HepG2 (cell line): ENCODE data around the gene RASSF4. TPM values are rescaled to one million over a fixed set of nuclear protein-coding genes. Genes with fewer than 3 reads are reported as not detected.

ENCODE experiments used
- AKAP8 ChIP-seq: sonication (generic); formaldehyde crosslinking; IDR thresholded peaks from 2 replicates; pipeline ENCODE4 v1.5.1; 2020; ENCODE audit warnings: mild to moderate bottlenecking, missing genetic modification reagents
- EP300 ChIP-seq, 3 experiments: sonication (generic) in 1 of 3; formaldehyde crosslinking in 1 of 3; IDR thresholded peaks; 2 replicates each; pipeline versions ENCODE4 v1.5.1 to v1.6.1; 2011 to 2020; ENCODE audit warnings: low read depth in 2 of 3, low read length in 2 of 3, borderline replicate concordance in 1 of 3, improper control_type of control experiment in 1 of 3, mild to moderate bottlenecking in 1 of 3, missing genetic modification reagents in 1 of 3, moderate library complexity in 1 of 3
- HDAC1 ChIP-seq: sonication (generic); formaldehyde crosslinking; IDR thresholded peaks from 2 replicates; pipeline ENCODE4 v1.5.1; 2020; ENCODE audit warnings: mild to moderate bottlenecking, missing genetic modification reagents
- HOXA9 ChIP-seq: sonication (generic); formaldehyde crosslinking; IDR thresholded peaks from 2 replicates; pipeline ENCODE4 v1.8.1; 2022; ENCODE audit warnings: missing genetic modification reagents, mild to moderate bottlenecking, moderate library complexity, borderline replicate concordance
- KAT8 ChIP-seq: IDR thresholded peaks from 2 replicates; pipeline ENCODE4 v1.6.1; 2016; ENCODE audit warnings: missing genetic modification reagents, missing compliant biosample characterization
- KDM3A ChIP-seq: IDR thresholded peaks from 2 replicates; pipeline ENCODE4 v1.6.1; 2018; ENCODE audit warnings: low read depth, missing compliant biosample characterization
- MAFK ChIP-seq, 2 experiments: IDR thresholded peaks in 1 of 2; conservative IDR thresholded peaks in 1 of 2; 2 replicates each; pipeline ENCODE4 v1.6.1; 2011; ENCODE audit warnings: improper control_type of control experiment in 2 of 2, low read length in 2 of 2
- MLX ChIP-seq: IDR thresholded peaks from 2 replicates; pipeline ENCODE4 v1.6.1; 2016
- NAIF1 ChIP-seq: sonication (generic); formaldehyde crosslinking; IDR thresholded peaks from 2 replicates; pipeline ENCODE4 v1.5.0; 2020; ENCODE audit warnings: mild to moderate bottlenecking, missing genetic modification reagents, borderline replicate concordance
- NR1H2 ChIP-seq: sonication (generic); formaldehyde crosslinking; IDR thresholded peaks from 2 replicates; pipeline ENCODE4 v1.8.1; 2022; ENCODE audit warnings: low read depth, missing genetic modification reagents, borderline replicate concordance
- PAF1 ChIP-seq: IDR thresholded peaks from 2 replicates; pipeline ENCODE4 v1.6.1; 2016; ENCODE audit warnings: missing genetic modification reagents, missing compliant biosample characterization
- PCBP2 ChIP-seq: fragments of 200-400 bp; formaldehyde crosslinking; optimal IDR thresholded peaks from 2 replicates; pipeline ENCODE3; 2018; ENCODE audit warnings: low read length, low read depth; ENCODE audit not compliant: poor library complexity, severe bottlenecking
- PLSCR1 ChIP-seq: sonication (generic); formaldehyde crosslinking; IDR thresholded peaks from 2 replicates; pipeline ENCODE4 v1.5.0; 2020; ENCODE audit warnings: missing genetic modification reagents, mild to moderate bottlenecking, borderline replicate concordance
- POLR2AphosphoS5 ChIP-seq: IDR thresholded peaks from 2 replicates; pipeline ENCODE4 v1.6.1; 2012; ENCODE audit warnings: low read depth, low read length
- RARA ChIP-seq: IDR thresholded peaks from 2 replicates; pipeline ENCODE4 v1.6.1; 2016; ENCODE audit warnings: missing genetic modification reagents, missing compliant biosample characterization
- SATB2 ChIP-seq: sonication (generic); formaldehyde crosslinking; IDR thresholded peaks from 2 replicates; pipeline ENCODE4 v1.5.0; 2020; ENCODE audit warnings: missing genetic modification reagents
- SMAD3 ChIP-seq: sonication (generic); formaldehyde crosslinking; IDR thresholded peaks from 2 replicates; pipeline ENCODE4 v1.4.0; 2020; ENCODE audit warnings: missing genetic modification reagents
- SPEN ChIP-seq: sonication (generic); formaldehyde crosslinking; IDR thresholded peaks from 2 replicates; pipeline ENCODE4 v1.5.1; 2020; ENCODE audit warnings: low read depth, mild to moderate bottlenecking, missing genetic modification reagents
- ZBTB43 ChIP-seq: sonication (generic); formaldehyde crosslinking; conservative IDR thresholded peaks from 2 replicates; pipeline ENCODE4 v1.4.0; 2020; ENCODE audit warnings: missing genetic modification reagents
- ZFP36L2 ChIP-seq: sonication (generic); formaldehyde crosslinking; IDR thresholded peaks from 2 replicates; pipeline ENCODE4 v1.4.0; 2020; ENCODE audit warnings: missing genetic modification reagents
- ZFP82 ChIP-seq: sonication (generic); formaldehyde crosslinking; IDR thresholded peaks from 2 replicates; pipeline ENCODE4 v1.5.1; 2020; ENCODE audit warnings: mild to moderate bottlenecking, missing genetic modification reagents, borderline replicate concordance
- ZNF562 ChIP-seq: sonication (generic); formaldehyde crosslinking; IDR thresholded peaks from 2 replicates; pipeline ENCODE4 v1.8.0; 2022; ENCODE audit warnings: missing genetic modification reagents, borderline replicate concordance
- ZNF780A ChIP-seq: sonication (generic); formaldehyde crosslinking; IDR thresholded peaks from 2 replicates; pipeline ENCODE4 v1.8.0; 2022; ENCODE audit warnings: mild to moderate bottlenecking, missing genetic modification reagents, moderate library complexity
- ZNF816 ChIP-seq: sonication (generic); formaldehyde crosslinking; IDR thresholded peaks from 2 replicates; pipeline ENCODE4 v1.8.0; 2022; ENCODE audit warnings: missing genetic modification reagents, mild to moderate bottlenecking, borderline replicate concordance
- ZNF878 ChIP-seq: sonication (generic); formaldehyde crosslinking; IDR thresholded peaks from 2 replicates; pipeline ENCODE4 v1.8.1; 2023; ENCODE audit warnings: mild to moderate bottlenecking, missing genetic modification reagents, moderate library complexity
- ZSCAN31 ChIP-seq: sonication (generic); formaldehyde crosslinking; IDR thresholded peaks from 2 replicates; pipeline ENCODE4 v1.5.0; 2020; ENCODE audit warnings: low read depth, mild to moderate bottlenecking, missing genetic modification reagents
- polyA plus RNA-seq, 8 experiments: library from polyadenylated mRNA; depleted of rRNA in 3 of 8; stranded (reverse) in 7 of 8; unstranded in 1 of 8; fragments of >200 nt; fragmentation: Illumina TruSeq in 4 of 8; extraction: Trizol in 4 of 8; gene quantifications; 2 replicates each; pipeline versions ENCODE4 v1.2.1 to v1.2.3, GENCODE V29; 2011 to 2016; ENCODE audit warnings: low read depth in 4 of 8, missing spikeins in 1 of 8, mixed read lengths in 1 of 8; ENCODE audit not compliant: insufficient read depth in 1 of 8
- total RNA-seq, 5 experiments: library from RNA; depleted of rRNA; stranded (reverse); fragments of >200 nt; fragmentation: Illumina TruSeq; extraction: Trizol; gene quantifications; 2 replicates each; pipeline ENCODE4 v1.2.3, GENCODE V29; 2016; ENCODE audit warnings: low read depth in 1 of 5

Gene RASSF4
- total and polyA plus RNA-seq, 2 of the 13 experiments (the other 11 are each of a cell fraction or from before 2014, with no cell fraction given): 34.0 to 51.7 TPM

GRCh38 chr10:44976352-44977198 is 17.0 kb downstream of the RASSF4 start (continued):
- TF ChIP-seq HDAC1 (CRISPR knock-in tag): peak; percentile 48; the same call in 1 of the 2 replicates
- TF ChIP-seq AKAP8 (CRISPR knock-in tag): peak; percentile 95
- TF ChIP-seq POLR2AphosphoS5: peak; percentile 61
- no peak for TF ChIP-seq EP300 (IDR thresholded peaks at IDR 0.05; ENCODE audit: low read depth in 2 of 2, low read length in 2 of 2)
- TF ChIP-seq EP300 (CRISPR knock-in tag; IDR thresholded peaks at IDR 0.05; ENCODE audit: borderline replicate concordance): no peak
- TF ChIP-seq PAF1 (CRISPR knock-in tag): peak; percentile 98
- peak; percentile 23 for TF ChIP-seq ZBTB43 (CRISPR knock-in tag)
- TF ChIP-seq PLSCR1 (CRISPR knock-in tag): no peak
- peak; percentile 98 for TF ChIP-seq ZNF816 (CRISPR knock-in tag)
- TF ChIP-seq MLX (CRISPR knock-in tag): 0 out of 2 replicates have a peak, but pooled peaks have one; percentile 26
- peak; percentile 13; the same call in 1 of the 2 replicates for TF ChIP-seq SMAD3 (CRISPR knock-in tag)
- TF ChIP-seq RARA: peak; percentile 5
- TF ChIP-seq KDM3A: peak; percentile 35; the same call in 1 of the 2 replicates
- TF ChIP-seq MAFK (conservative IDR thresholded peaks at IDR 0.05 in 1 of 2, IDR thresholded peaks at IDR 0.05 in 1 of 2; ENCODE audit: low read length in 2 of 2): no peak
- peak; percentile 55; the same call in 1 of the 2 replicates for TF ChIP-seq ZFP82 (CRISPR knock-in tag)
- TF ChIP-seq ZNF878 (CRISPR knock-in tag): 0 out of 2 replicates have a peak, but pooled peaks have one; percentile 16
- TF ChIP-seq KAT8 (CRISPR knock-in tag): no peak; the same call in 1 of the 2 replicates
- TF ChIP-seq PCBP2: no peak
- peak; percentile 84; the same call in 1 of the 2 replicates for TF ChIP-seq SPEN
- TF ChIP-seq ZNF780A (CRISPR knock-in tag): peak; percentile 70
- TF ChIP-seq NR1H2 (CRISPR knock-in tag): no peak
- peak; percentile 76; the same call in 1 of the 2 replicates for TF ChIP-seq SATB2 (CRISPR knock-in tag)
- peak; percentile 94 for TF ChIP-seq HOXA9 (CRISPR knock-in tag)
- TF ChIP-seq ZFP36L2: no peak
- peak; percentile 57; the same call in 1 of the 2 replicates for TF ChIP-seq ZSCAN31 (CRISPR knock-in tag)
- no peak for TF ChIP-seq NAIF1 (CRISPR knock-in tag)
- TF ChIP-seq ZNF562 (CRISPR knock-in tag): no peak
